ENCODE results near the gene SP8.

Gene SP8

GRCh38 chr7:20776214-20776911 lies 10.3 kb downstream of the SP8 start:
- Histone ChIP-seq H3K4me1 (ENCODE audit: control insufficient read depth in 1 of 2, insufficient read depth in 2 of 2, low read length in 2 of 2) (peaks cover 0 to 3% of the 10 kb centered on the region in 2 donors), H3K27ac (ENCODE audit: low read depth, low read length) (no peak overlapping the region), H3K36me3 (ENCODE audit: control insufficient read depth in 1 of 2, insufficient read depth in 2 of 2, low read length in 2 of 2) (no peaks in the 10 kb centered on the region), H3K4me3 (ENCODE audit: low read depth in 1 of 2, low read length in 2 of 2) (no peak overlapping the region), H3K27me3 (ENCODE audit: control insufficient read depth in 1 of 2, insufficient read depth in 2 of 2, low read length in 2 of 2) (peaks cover 56 to 58% of the 10 kb centered on the region in 2 donors), H3K9me3 (ENCODE audit: control insufficient read depth in 1 of 2, low read length in 2 of 2) (no peaks in the 10 kb centered on the region), H3K9ac (ENCODE audit: low read depth in 1 of 2, low read length in 2 of 2) (no peak overlapping the region)

DNA sequence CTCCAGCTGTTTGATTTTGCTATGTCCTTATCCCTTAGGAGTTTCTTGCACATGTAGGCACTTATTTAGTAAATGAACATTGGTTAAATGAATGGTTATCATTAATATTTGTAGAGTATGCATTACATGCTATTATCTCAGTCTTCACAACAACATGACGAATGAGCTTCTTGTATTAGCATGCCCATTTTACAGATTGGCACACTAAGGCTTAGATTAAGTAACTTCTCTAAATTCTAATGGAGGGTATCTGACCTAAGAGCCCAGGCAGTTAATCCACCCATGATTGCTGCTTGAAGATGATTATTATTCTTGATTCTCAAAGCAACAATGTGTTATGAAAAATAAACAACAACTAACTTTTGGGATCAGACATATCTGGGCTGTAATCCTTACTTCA lies 32.7 kb downstream of the SP8 start:
- Histone ChIP-seq H3K9ac (ENCODE audit: low read depth in 1 of 2, low read length in 2 of 2) (no peak overlapping the region), H3K9me3 (ENCODE audit: control insufficient read depth in 1 of 2, low read length in 2 of 2) (no peaks in the 10 kb centered on the region), H3K36me3 (ENCODE audit: control insufficient read depth in 1 of 2, insufficient read depth in 2 of 2, low read length in 2 of 2) (no peaks in the 10 kb centered on the region), H3K4me1 (ENCODE audit: control insufficient read depth in 1 of 2, insufficient read depth in 2 of 2, low read length in 2 of 2) (no peaks in the 10 kb centered on the region), H3K4me3 (ENCODE audit: low read depth in 1 of 2, low read length in 2 of 2) (no peak overlapping the region), H3K27me3 (ENCODE audit: control insufficient read depth in 1 of 2, insufficient read depth in 2 of 2, low read length in 2 of 2) (no peaks in the 10 kb centered on the region), H3K27ac (ENCODE audit: low read depth, low read length) (no peak overlapping the region)

DNA sequence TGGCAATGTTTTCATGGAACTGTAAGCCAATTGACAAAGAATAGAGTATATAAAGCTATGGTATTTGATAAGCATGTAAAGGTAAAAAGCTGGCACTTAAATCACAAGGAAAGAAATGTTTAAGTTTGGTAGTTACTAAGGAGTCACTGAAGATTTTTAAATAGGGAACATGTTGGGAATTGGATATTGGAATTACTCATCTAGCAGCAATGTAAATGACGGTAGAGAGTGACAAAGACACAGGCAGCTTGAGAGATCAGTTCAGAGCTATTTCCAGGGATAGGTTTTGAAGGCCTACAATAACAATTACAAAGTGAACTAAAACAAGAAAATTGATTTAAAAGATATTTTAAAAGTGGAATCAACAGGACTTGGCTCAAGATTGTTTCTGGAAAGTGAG lies 36.8 kb downstream of the SP8 start:
- Histone ChIP-seq H3K9me3 (ENCODE audit: control insufficient read depth in 1 of 2, low read length in 2 of 2) (no peaks in the 10 kb centered on the region), H3K9ac (ENCODE audit: low read depth in 1 of 2, low read length in 2 of 2) (no peak overlapping the region), H3K36me3 (ENCODE audit: control insufficient read depth in 1 of 2, insufficient read depth in 2 of 2, low read length in 2 of 2) (no peaks in the 10 kb centered on the region), H3K27ac (ENCODE audit: low read depth, low read length) (no peak overlapping the region), H3K4me3 (ENCODE audit: low read depth in 1 of 2, low read length in 2 of 2) (no peak overlapping the region), H3K4me1 (ENCODE audit: control insufficient read depth in 1 of 2, insufficient read depth in 2 of 2, low read length in 2 of 2) (no peaks in the 10 kb centered on the region), H3K27me3 (ENCODE audit: control insufficient read depth in 1 of 2, insufficient read depth in 2 of 2, low read length in 2 of 2) (no peaks in the 10 kb centered on the region)

GRCh38 chr7:20748853-20749252 lies 37.8 kb downstream of the SP8 start:
- no peak overlapping the region for H3K9ac ChIP-seq (ENCODE audit: low read depth in 1 of 2, low read length in 2 of 2)
- H3K9me3 ChIP-seq (ENCODE audit: control insufficient read depth in 1 of 2, low read length in 2 of 2): no peaks in the 10 kb centered on the region
- no peaks in the 10 kb centered on the region for H3K4me1 ChIP-seq (ENCODE audit: control insufficient read depth in 1 of 2, insufficient read depth in 2 of 2, low read length in 2 of 2)
- no peaks in the 10 kb centered on the region for H3K36me3 ChIP-seq (ENCODE audit: control insufficient read depth in 1 of 2, insufficient read depth in 2 of 2, low read length in 2 of 2)
- no peaks in the 10 kb centered on the region for H3K27me3 ChIP-seq (ENCODE audit: control insufficient read depth in 1 of 2, insufficient read depth in 2 of 2, low read length in 2 of 2)
- no peak overlapping the region for H3K4me3 ChIP-seq (ENCODE audit: low read depth in 1 of 2, low read length in 2 of 2)
- no peak overlapping the region for H3K27ac ChIP-seq (ENCODE audit: low read depth, low read length)

DNA sequence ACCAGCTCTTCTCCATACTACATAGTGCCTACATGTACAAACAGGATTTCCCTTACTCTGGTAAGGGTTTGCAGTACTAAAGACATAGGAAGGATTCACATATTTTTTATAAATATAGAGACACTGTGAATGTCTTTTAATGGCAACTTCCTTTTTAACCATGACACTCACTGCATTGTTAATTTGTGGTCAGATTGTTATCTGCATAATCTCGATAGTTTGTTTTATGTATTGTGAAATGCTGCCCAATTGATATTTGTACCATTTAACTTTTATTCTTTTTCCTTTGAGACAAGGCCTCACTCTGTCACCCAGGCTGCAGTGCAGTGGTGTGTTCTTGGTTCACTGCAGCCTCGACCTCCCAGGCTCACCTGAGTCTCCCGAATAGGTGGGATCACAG lies 39.7 kb downstream of the SP8 start:
- Histone ChIP-seq H3K36me3 (ENCODE audit: control insufficient read depth in 1 of 2, insufficient read depth in 2 of 2, low read length in 2 of 2) (no peaks in the 10 kb centered on the region), H3K4me1 (ENCODE audit: control insufficient read depth in 1 of 2, insufficient read depth in 2 of 2, low read length in 2 of 2) (no peaks in the 10 kb centered on the region), H3K27ac (ENCODE audit: low read depth, low read length) (no peak overlapping the region), H3K4me3 (ENCODE audit: low read depth in 1 of 2, low read length in 2 of 2) (no peak overlapping the region), H3K9ac (ENCODE audit: low read depth in 1 of 2, low read length in 2 of 2) (no peak overlapping the region), H3K27me3 (ENCODE audit: control insufficient read depth in 1 of 2, insufficient read depth in 2 of 2, low read length in 2 of 2) (no peaks in the 10 kb centered on the region), H3K9me3 (ENCODE audit: control insufficient read depth in 1 of 2, low read length in 2 of 2) (no peaks in the 10 kb centered on the region)

DNA sequence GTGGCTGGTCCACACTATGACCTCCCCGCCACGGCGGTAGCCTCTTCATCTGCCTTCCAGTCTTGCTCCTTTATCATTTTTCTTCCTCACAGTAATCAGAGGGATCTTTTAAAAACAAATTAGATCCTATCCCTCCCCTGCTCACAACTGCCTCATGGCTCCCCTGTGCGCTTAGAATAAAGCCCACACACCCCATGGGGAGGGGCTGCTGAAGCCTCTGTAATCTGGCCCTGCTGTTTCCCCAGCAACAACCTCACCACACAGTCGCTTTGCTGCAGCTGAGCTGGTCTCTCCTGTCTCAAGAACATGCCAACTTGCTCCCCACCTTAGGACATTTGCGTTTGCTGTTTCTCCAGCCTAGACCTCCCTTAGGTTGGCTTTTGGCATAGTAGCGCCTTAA lies 41.0 kb downstream of the SP8 start:
- Histone ChIP-seq H3K27ac (ENCODE audit: low read depth, low read length) (no peak overlapping the region), H3K9me3 (ENCODE audit: control insufficient read depth in 1 of 2, low read length in 2 of 2) (no peaks in the 10 kb centered on the region), H3K4me3 (ENCODE audit: low read depth in 1 of 2, low read length in 2 of 2) (no peak overlapping the region), H3K27me3 (ENCODE audit: control insufficient read depth in 1 of 2, insufficient read depth in 2 of 2, low read length in 2 of 2) (no peaks in the 10 kb centered on the region), H3K4me1 (ENCODE audit: control insufficient read depth in 1 of 2, insufficient read depth in 2 of 2, low read length in 2 of 2) (no peaks in the 10 kb centered on the region), H3K9ac (ENCODE audit: low read depth in 1 of 2, low read length in 2 of 2) (no peak overlapping the region), H3K36me3 (ENCODE audit: control insufficient read depth in 1 of 2, insufficient read depth in 2 of 2, low read length in 2 of 2) (no peaks in the 10 kb centered on the region)

DNA sequence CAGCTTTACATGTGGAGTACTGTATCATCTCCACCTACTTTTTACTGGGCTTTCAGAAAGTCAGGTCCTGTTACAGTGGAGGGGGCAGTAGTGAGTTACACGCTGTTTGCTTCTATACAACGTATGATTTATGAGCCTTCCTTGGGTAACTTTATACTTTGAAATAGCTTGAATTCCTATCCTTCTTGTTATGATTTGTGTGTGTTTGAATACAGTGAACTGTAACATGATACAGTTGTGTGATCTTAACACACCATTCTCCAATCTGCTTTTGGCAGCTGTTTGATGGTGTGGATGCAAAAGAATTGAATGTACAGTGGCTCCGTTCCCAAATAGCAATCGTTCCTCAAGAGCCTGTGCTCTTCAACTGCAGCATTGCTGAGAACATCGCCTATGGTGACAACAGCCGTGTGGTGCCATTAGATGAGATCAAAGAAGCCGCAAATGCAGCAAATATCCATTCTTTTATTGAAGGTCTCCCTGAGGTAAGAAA lies 41.7 kb downstream of the SP8 start:
- no peak overlapping the region for H3K27ac ChIP-seq (ENCODE audit: low read depth, low read length)
- no peaks in the 10 kb centered on the region for H3K4me1 ChIP-seq (ENCODE audit: control insufficient read depth in 1 of 2, insufficient read depth in 2 of 2, low read length in 2 of 2)
- no peaks in the 10 kb centered on the region for H3K27me3 ChIP-seq (ENCODE audit: control insufficient read depth in 1 of 2, insufficient read depth in 2 of 2, low read length in 2 of 2)
- no peaks in the 10 kb centered on the region for H3K36me3 ChIP-seq (ENCODE audit: control insufficient read depth in 1 of 2, insufficient read depth in 2 of 2, low read length in 2 of 2)
- no peak overlapping the region for H3K4me3 ChIP-seq (ENCODE audit: low read depth in 1 of 2, low read length in 2 of 2)
- H3K9ac ChIP-seq (ENCODE audit: low read depth in 1 of 2, low read length in 2 of 2): no peak overlapping the region
- H3K9me3 ChIP-seq (ENCODE audit: control insufficient read depth in 1 of 2, low read length in 2 of 2): no peaks in the 10 kb centered on the region

DNA sequence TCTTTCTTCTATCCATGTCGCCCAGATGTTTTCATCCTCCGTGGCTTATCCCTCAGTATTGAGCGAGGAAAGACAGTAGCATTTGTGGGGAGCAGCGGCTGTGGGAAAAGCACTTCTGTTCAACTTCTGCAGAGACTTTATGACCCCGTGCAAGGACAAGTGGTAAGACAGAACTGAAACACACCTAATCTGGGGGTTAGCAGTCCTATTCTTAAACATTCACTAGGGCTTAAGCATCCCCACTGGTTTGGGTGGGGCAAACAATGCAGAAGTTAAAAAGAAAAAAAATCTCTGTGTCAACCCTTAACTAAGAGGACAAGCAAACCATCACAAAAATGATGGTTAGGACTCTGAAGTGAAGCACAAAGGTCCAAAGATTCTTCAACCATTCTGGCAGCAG lies 43.8 kb downstream of the SP8 start:
- Histone ChIP-seq H3K27me3 (ENCODE audit: control insufficient read depth in 1 of 2, insufficient read depth in 2 of 2, low read length in 2 of 2) (no peaks in the 10 kb centered on the region), H3K4me3 (ENCODE audit: low read depth in 1 of 2, low read length in 2 of 2) (no peak overlapping the region), H3K27ac (ENCODE audit: low read depth, low read length) (no peak overlapping the region), H3K36me3 (ENCODE audit: control insufficient read depth in 1 of 2, insufficient read depth in 2 of 2, low read length in 2 of 2) (no peaks in the 10 kb centered on the region), H3K9ac (ENCODE audit: low read depth in 1 of 2, low read length in 2 of 2) (no peak overlapping the region), H3K9me3 (ENCODE audit: control insufficient read depth in 1 of 2, low read length in 2 of 2) (no peaks in the 10 kb centered on the region), H3K4me1 (ENCODE audit: control insufficient read depth in 1 of 2, insufficient read depth in 2 of 2, low read length in 2 of 2) (no peaks in the 10 kb centered on the region)

DNA sequence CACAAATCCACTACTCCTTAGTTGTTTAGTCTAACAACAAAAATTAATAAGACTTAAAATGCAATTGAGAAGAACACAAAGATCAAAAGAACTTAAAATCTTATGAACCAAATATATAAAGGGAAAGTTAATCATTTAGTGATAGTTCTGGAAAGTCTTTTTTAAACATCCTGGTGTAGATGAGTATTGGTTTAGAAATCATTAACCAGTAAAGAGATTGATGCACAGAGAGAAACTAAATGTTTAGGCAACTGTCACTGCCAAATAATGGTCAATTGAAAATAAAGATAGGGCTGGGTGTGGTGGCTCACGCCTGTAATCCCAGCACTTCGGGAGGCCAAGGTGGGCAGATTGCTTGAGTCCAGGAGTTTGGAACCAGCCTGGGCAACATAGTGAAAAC lies 44.9 kb downstream of the SP8 start:
- no peak overlapping the region for H3K9ac ChIP-seq (ENCODE audit: low read depth in 1 of 2, low read length in 2 of 2)
- no peak overlapping the region for H3K4me3 ChIP-seq (ENCODE audit: low read depth in 1 of 2, low read length in 2 of 2)
- no peaks in the 10 kb centered on the region for H3K4me1 ChIP-seq (ENCODE audit: control insufficient read depth in 1 of 2, insufficient read depth in 2 of 2, low read length in 2 of 2)
- no peaks in the 10 kb centered on the region for H3K27me3 ChIP-seq (ENCODE audit: control insufficient read depth in 1 of 2, insufficient read depth in 2 of 2, low read length in 2 of 2)
- H3K9me3 ChIP-seq (ENCODE audit: control insufficient read depth in 1 of 2, low read length in 2 of 2): no peaks in the 10 kb centered on the region
- no peak overlapping the region for H3K27ac ChIP-seq (ENCODE audit: low read depth, low read length)
- H3K36me3 ChIP-seq (ENCODE audit: control insufficient read depth in 1 of 2, insufficient read depth in 2 of 2, low read length in 2 of 2): no peaks in the 10 kb centered on the region

- Histone ChIP-seq H3K4me1 (ENCODE audit: control insufficient read depth in 1 of 2, insufficient read depth in 2 of 2, low read length in 2 of 2) (no peaks in the 10 kb centered on the region), H3K4me3 (ENCODE audit: low read depth in 1 of 2, low read length in 2 of 2) (no peak overlapping the region)
Observed at GRCh38 chr7:20738518-20739481, 47.9 kb downstream of the SP8 start.

More at GRCh38 chr7:20738518-20739481, 47.9 kb downstream of the SP8 start:
- Histone ChIP-seq H3K27me3 (ENCODE audit: control insufficient read depth in 1 of 2, insufficient read depth in 2 of 2, low read length in 2 of 2) (no peaks in the 10 kb centered on the region), H3K36me3 (ENCODE audit: control insufficient read depth in 1 of 2, insufficient read depth in 2 of 2, low read length in 2 of 2) (no peaks in the 10 kb centered on the region), H3K27ac (ENCODE audit: low read depth, low read length) (no peak overlapping the region), H3K9me3 (ENCODE audit: control insufficient read depth in 1 of 2, low read length in 2 of 2) (no peaks in the 10 kb centered on the region), H3K9ac (ENCODE audit: low read depth in 1 of 2, low read length in 2 of 2) (no peak overlapping the region)

Measured in duodenal mucosa (tissue), 2 donors.